K562 (cell line): ENCODE data around the gene SLX9. TPM values are rescaled to one million over a fixed set of nuclear protein-coding genes. Genes with fewer than 3 reads are reported as not detected.

Experiments used
- BRF1 ChIP-seq: IDR thresholded peaks from 3 replicates; pipeline ENCODE4 v1.6.1; 2011; ENCODE audit warnings: borderline replicate concordance, mild to moderate bottlenecking; ENCODE audit not compliant: insufficient read length; ENCODE audit errors: extremely low read depth
- CHCHD3 ChIP-seq: fragments of 250-450 bp; sonication (Bioruptor Pico); IDR thresholded peaks from 2 replicates; pipeline ENCODE4 v2.1.2; 2022; ENCODE audit warnings: mild to moderate bottlenecking
- FIP1L1 ChIP-seq: fragments of 200-400 bp; formaldehyde crosslinking; IDR thresholded peaks from 2 replicates; pipeline ENCODE4 v1.6.1; 2018; ENCODE audit warnings: mild to moderate bottlenecking, low read depth, low read length; ENCODE audit not compliant: poor library complexity, severe bottlenecking
- GTF2A2 ChIP-seq: IDR thresholded peaks from 2 replicates; pipeline ENCODE4 v1.6.1; 2016; ENCODE audit warnings: mild to moderate bottlenecking, missing genetic modification characterization, missing compliant biosample characterization
- GTF2E2 ChIP-seq: fragments of 200-800 bp; sonication (Bioruptor generic); IDR thresholded peaks from 2 replicates; pipeline ENCODE4 v1.6.1; 2016; ENCODE audit warnings: missing genetic modification characterization, missing compliant biosample characterization
- IFI16 ChIP-seq: fragments of 250-450 bp; sonication (Bioruptor Pico); IDR thresholded peaks from 2 replicates; pipeline ENCODE4 v2.1.2; 2022; ENCODE audit warnings: mild to moderate bottlenecking, inconsistent platforms
- KDM2B ChIP-seq: fragments of 250-450 bp; sonication (Bioruptor Pico); IDR thresholded peaks from 2 replicates; pipeline ENCODE4 v1.8.0; 2021; ENCODE audit warnings: mild to moderate bottlenecking, moderate library complexity
- KLF1 ChIP-seq: fragments of 450-650 bp; IDR thresholded peaks from 2 replicates; pipeline ENCODE4 v1.6.1; 2016; ENCODE audit warnings: missing genetic modification characterization, missing compliant biosample characterization
- MCM2 ChIP-seq: fragments of 450-650 bp; IDR thresholded peaks from 2 replicates; pipeline ENCODE4 v1.6.1; 2017; ENCODE audit warnings: low read depth, mild to moderate bottlenecking
- MED1 ChIP-seq: sonication (generic); formaldehyde crosslinking; IDR thresholded peaks from 2 replicates; pipeline ENCODE4 v1.8.1; 2023; ENCODE audit warnings: missing genetic modification reagents, borderline replicate concordance
- MTA1 ChIP-seq: fragments of 450-650 bp; IDR thresholded peaks from 2 replicates; pipeline ENCODE4 v1.6.1; 2017; ENCODE audit warnings: borderline replicate concordance
- PHTF2 ChIP-seq: fragments of 250-450 bp; sonication (Bioruptor Pico); IDR thresholded peaks from 2 replicates; pipeline ENCODE4 v1.5.0; 2021; ENCODE audit warnings: mild to moderate bottlenecking
- PML ChIP-seq: IDR thresholded peaks from 2 replicates; pipeline ENCODE4 v1.6.1; 2012; ENCODE audit warnings: low read length, inconsistent platforms
- SRSF9 ChIP-seq: fragments of 200-400 bp; formaldehyde crosslinking; IDR thresholded peaks from 2 replicates; pipeline ENCODE4 v1.6.1; 2017; ENCODE audit warnings: low read depth, low read length, borderline replicate concordance
- ZBTB12 ChIP-seq: fragments of 250-450 bp; sonication (Bioruptor Pico); IDR thresholded peaks from 2 replicates; pipeline ENCODE4 v1.4.0; 2020
- ZNF224 ChIP-seq: sonication (generic); formaldehyde crosslinking; IDR thresholded peaks from 2 replicates; pipeline ENCODE4 v1.8.0; 2022; ENCODE audit warnings: mild to moderate bottlenecking, missing genetic modification reagents
- ZNF263 ChIP-seq: sonication (generic); formaldehyde crosslinking; IDR thresholded peaks from 2 replicates; pipeline ENCODE4 v1.8.0; 2022; ENCODE audit warnings: mild to moderate bottlenecking, missing genetic modification reagents, borderline replicate concordance
- polyA plus RNA-seq, 8 experiments: library from polyadenylated mRNA; depleted of rRNA in 4 of 8; stranded (reverse) in 5 of 8; unstranded in 3 of 8; fragments of >200 nt; fragmentation: Nextera tagmentation in 2 of 8; fragmentation: Illumina TruSeq in 1 of 8; extraction: Ambion mirVana in 2 of 8; extraction: Trizol in 1 of 8; gene quantifications; 2 replicates each; pipeline versions ENCODE4 v1.2.1 to v1.2.3, GENCODE V29; 2011 to 2014; ENCODE audit warnings: inconsistent platforms in 1 of 8, missing spikeins in 1 of 8
- total RNA-seq, 7 experiments: library from RNA; depleted of rRNA in 6 of 7; stranded (reverse); fragments of >200 nt in 6 of 7; fragmentation: Illumina TruSeq in 2 of 7; extraction: Trizol in 2 of 7; gene quantifications; 2 replicates each; pipeline versions ENCODE4 v1.2.1 to v1.2.3, GENCODE V29; 2011 to 2021; ENCODE audit warnings: low replicate concordance in 1 of 7
- TF ChIP-seq, protein P1 (sequence below): fragments of 250-450 bp; sonication (Bioruptor Pico); IDR thresholded peaks from 2 replicates; pipeline ENCODE4 v1.4.0; 2020; ENCODE audit warnings: mild to moderate bottlenecking, moderate library complexity
- TF ChIP-seq, protein P2 (sequence below): sonication (generic); formaldehyde crosslinking; IDR thresholded peaks from 2 replicates; pipeline ENCODE4 v1.8.1; 2023; ENCODE audit warnings: mild to moderate bottlenecking, missing genetic modification reagents
- TF ChIP-seq, protein P3 (sequence below): fragments of 200-800 bp; sonication (Bioruptor generic); IDR thresholded peaks from 2 replicates; pipeline ENCODE4 v1.6.1; 2017; ENCODE audit warnings: missing genetic modification characterization, missing compliant biosample characterization

SLX9 gene
- total and polyA plus RNA-seq, 9 of the 15 experiments (the other 6 are each of a cell fraction or from before 2014, with no cell fraction given): 1.2 to 75.5 (median 16.5) TPM

DNA sequence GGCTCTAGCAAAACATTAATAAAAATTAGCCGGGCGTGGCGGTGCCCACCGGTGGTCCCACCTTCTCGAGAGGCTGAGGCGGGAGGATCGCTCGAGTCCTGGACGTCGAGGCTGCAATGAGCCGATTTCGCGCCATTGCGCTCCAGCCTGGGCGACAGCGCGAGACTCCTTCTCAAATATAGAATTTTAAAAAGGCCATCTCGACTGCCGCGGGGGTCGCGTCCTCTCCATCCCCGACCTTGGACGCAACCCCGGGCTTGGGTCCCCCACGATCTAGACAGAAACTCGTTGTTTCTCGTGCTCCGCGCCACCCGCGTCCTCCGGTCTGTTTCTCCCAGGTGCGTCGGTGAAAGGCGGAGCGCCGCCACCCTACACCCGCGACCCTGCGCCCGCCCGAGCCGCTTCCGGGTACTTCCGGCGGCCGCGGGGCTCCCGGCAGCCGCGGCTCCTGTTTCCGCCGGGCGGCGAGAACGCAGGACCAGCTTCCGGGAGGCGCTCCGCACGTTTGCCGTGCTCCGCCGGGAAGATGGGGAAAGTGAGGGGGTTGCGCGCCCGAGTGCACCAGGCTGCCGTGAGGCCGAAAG, at the start of gene SLX9 (continued):
- TF ChIP-seq, protein P1, sequence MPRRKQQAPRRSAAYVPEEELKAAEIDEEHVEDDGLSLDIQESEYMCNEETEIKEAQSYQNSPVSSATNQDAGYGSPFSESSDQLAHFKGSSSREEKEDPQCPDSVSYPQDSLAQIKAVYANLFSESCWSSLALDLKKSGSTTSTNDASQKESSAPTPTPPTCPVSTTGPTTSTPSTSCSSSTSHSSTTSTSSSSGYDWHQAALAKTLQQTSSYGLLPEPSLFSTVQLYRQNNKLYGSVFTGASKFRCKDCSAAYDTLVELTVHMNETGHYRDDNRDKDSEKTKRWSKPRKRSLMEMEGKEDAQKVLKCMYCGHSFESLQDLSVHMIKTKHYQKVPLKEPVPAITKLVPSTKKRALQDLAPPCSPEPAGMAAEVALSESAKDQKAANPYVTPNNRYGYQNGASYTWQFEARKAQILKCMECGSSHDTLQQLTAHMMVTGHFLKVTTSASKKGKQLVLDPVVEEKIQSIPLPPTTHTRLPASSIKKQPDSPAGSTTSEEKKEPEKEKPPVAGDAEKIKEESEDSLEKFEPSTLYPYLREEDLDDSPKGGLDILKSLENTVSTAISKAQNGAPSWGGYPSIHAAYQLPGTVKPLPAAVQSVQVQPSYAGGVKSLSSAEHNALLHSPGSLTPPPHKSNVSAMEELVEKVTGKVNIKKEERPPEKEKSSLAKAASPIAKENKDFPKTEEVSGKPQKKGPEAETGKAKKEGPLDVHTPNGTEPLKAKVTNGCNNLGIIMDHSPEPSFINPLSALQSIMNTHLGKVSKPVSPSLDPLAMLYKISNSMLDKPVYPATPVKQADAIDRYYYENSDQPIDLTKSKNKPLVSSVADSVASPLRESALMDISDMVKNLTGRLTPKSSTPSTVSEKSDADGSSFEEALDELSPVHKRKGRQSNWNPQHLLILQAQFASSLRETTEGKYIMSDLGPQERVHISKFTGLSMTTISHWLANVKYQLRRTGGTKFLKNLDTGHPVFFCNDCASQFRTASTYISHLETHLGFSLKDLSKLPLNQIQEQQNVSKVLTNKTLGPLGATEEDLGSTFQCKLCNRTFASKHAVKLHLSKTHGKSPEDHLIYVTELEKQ: no peak
- TF ChIP-seq MTA1 (no peak), FIP1L1 (peak; percentile 99), MED1 (CRISPR knock-in tag) (no peak), PHTF2 (no peak), BRF1 (no peak), GTF2A2 (tag) (peak; percentile 65; the same call in 1 of the 2 replicates), KLF1 (no peak), SRSF9 (no peak), IFI16 (0 out of 2 replicates have a peak, but pooled peaks have one; percentile 28), PML (peak; percentile 71; the same call in 1 of the 2 replicates), ZNF224 (CRISPR knock-in tag) (no peak), MCM2 (no peak), GTF2E2 (tag) (peak; percentile 98), ZNF263 (CRISPR knock-in tag) (peak; percentile 55), KDM2B (CRISPR knock-in tag) (peak; percentile 98), CHCHD3 (CRISPR knock-in tag) (peak; percentile 89; the same call in 1 of the 2 replicates), ZBTB12 (CRISPR knock-in tag) (peak; percentile 65; the same call in 1 of the 2 replicates)
- TF ChIP-seq, protein P2, sequence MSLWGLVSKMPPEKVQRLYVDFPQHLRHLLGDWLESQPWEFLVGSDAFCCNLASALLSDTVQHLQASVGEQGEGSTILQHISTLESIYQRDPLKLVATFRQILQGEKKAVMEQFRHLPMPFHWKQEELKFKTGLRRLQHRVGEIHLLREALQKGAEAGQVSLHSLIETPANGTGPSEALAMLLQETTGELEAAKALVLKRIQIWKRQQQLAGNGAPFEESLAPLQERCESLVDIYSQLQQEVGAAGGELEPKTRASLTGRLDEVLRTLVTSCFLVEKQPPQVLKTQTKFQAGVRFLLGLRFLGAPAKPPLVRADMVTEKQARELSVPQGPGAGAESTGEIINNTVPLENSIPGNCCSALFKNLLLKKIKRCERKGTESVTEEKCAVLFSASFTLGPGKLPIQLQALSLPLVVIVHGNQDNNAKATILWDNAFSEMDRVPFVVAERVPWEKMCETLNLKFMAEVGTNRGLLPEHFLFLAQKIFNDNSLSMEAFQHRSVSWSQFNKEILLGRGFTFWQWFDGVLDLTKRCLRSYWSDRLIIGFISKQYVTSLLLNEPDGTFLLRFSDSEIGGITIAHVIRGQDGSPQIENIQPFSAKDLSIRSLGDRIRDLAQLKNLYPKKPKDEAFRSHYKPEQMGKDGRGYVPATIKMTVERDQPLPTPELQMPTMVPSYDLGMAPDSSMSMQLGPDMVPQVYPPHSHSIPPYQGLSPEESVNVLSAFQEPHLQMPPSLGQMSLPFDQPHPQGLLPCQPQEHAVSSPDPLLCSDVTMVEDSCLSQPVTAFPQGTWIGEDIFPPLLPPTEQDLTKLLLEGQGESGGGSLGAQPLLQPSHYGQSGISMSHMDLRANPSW: no peak
- TF ChIP-seq, protein P3, sequence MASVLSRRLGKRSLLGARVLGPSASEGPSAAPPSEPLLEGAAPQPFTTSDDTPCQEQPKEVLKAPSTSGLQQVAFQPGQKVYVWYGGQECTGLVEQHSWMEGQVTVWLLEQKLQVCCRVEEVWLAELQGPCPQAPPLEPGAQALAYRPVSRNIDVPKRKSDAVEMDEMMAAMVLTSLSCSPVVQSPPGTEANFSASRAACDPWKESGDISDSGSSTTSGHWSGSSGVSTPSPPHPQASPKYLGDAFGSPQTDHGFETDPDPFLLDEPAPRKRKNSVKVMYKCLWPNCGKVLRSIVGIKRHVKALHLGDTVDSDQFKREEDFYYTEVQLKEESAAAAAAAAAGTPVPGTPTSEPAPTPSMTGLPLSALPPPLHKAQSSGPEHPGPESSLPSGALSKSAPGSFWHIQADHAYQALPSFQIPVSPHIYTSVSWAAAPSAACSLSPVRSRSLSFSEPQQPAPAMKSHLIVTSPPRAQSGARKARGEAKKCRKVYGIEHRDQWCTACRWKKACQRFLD (CRISPR knock-in tag): peak; percentile 69; the same call in 1 of the 2 replicates
